ENCODE results near the gene JUNB. TPM values are rescaled to one million over a fixed set of nuclear protein-coding genes. Genes with fewer than 3 reads are reported as not detected.

JUNB gene
- total and polyA plus RNA-seq, 2 of the 13 experiments (the other 11 are each of a cell fraction or from before 2014, with no cell fraction given), result 7.7 to 8.2 TPM

DNA sequence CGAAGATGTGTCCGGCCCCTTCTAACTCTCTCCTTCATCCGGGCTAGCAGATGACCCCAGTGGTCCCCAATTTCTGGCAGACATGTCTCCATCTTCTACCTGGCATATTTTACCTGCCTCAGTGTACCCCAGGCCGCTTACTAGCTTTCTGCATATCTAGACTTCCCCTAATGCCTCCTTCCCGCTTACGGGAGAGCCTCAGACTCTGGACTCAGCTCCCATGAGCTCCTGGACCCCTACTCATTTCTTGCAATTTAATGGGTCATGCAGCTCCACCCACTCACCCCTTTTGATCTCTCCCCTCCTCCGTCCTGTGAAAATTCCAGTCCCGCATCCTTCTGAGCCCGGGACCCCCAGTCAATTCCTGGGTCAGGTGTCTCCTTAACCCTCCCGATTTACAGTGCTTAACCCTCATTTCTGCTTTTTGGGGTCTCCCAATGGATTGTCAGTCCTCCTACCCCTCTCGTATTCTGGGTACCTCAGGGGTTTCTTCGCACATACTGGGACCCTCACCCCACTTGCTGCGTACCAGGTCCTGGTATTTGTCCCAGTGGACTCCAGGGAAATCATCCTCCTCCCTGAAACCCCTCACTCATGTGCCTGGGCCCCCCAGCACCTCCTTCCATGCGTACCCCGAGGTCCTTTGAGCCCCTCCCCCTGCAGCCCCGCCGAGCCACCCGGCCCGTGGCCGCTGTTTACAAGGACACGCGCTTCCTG lies 500 bp upstream of the JUNB start (continued):
- TF ChIP-seq SNAPC4 (CRISPR knock-in tag; IDR thresholded peaks at IDR 0.05) (0 out of 2 replicates have a peak, but pooled peaks have one; percentile 8), NKX3-1 (CRISPR knock-in tag; IDR thresholded peaks at IDR 0.05) (no peak), MEIS1 (CRISPR knock-in tag; IDR thresholded peaks at IDR 0.05; ENCODE audit: borderline replicate concordance) (0 out of 2 replicates have a peak, but pooled peaks have one; percentile 0), PRMT3 (CRISPR knock-in tag; IDR thresholded peaks at IDR 0.05; ENCODE audit: borderline replicate concordance, low read depth) (0 out of 2 replicates have a peak, but pooled peaks have one; percentile 67), FOXA1 (IDR thresholded peaks at IDR 0.05) (no peak), FOXA1 (CRISPR knock-in tag; IDR thresholded peaks at IDR 0.05) (peak; percentile 97), SUZ12 (IDR thresholded peaks at IDR 0.05; ENCODE audit: low read depth, low read length) (no peak), ZSCAN25 (CRISPR knock-in tag; IDR thresholded peaks at IDR 0.05) (no peak), SMARCE1 (IDR thresholded peaks at IDR 0.05; ENCODE audit: borderline replicate concordance) (no peak), MIER2 (CRISPR knock-in tag; IDR thresholded peaks at IDR 0.05) (no peak), ZNF792 (CRISPR knock-in tag; IDR thresholded peaks at IDR 0.05) (no peak), PLRG1 (conservative IDR thresholded peaks at IDR 0.05) (no peak), MTF1 (CRISPR knock-in tag; IDR thresholded peaks at IDR 0.05) (no peak), DPF2 (CRISPR knock-in tag; IDR thresholded peaks at IDR 0.05; ENCODE audit: borderline replicate concordance, low read depth) (no peak), CBFB (CRISPR knock-in tag; IDR thresholded peaks at IDR 0.05) (no peak), ZNF788 (CRISPR knock-in tag; IDR thresholded peaks at IDR 0.05; ENCODE audit: borderline replicate concordance) (no peak)
- TF ChIP-seq, protein P1, sequence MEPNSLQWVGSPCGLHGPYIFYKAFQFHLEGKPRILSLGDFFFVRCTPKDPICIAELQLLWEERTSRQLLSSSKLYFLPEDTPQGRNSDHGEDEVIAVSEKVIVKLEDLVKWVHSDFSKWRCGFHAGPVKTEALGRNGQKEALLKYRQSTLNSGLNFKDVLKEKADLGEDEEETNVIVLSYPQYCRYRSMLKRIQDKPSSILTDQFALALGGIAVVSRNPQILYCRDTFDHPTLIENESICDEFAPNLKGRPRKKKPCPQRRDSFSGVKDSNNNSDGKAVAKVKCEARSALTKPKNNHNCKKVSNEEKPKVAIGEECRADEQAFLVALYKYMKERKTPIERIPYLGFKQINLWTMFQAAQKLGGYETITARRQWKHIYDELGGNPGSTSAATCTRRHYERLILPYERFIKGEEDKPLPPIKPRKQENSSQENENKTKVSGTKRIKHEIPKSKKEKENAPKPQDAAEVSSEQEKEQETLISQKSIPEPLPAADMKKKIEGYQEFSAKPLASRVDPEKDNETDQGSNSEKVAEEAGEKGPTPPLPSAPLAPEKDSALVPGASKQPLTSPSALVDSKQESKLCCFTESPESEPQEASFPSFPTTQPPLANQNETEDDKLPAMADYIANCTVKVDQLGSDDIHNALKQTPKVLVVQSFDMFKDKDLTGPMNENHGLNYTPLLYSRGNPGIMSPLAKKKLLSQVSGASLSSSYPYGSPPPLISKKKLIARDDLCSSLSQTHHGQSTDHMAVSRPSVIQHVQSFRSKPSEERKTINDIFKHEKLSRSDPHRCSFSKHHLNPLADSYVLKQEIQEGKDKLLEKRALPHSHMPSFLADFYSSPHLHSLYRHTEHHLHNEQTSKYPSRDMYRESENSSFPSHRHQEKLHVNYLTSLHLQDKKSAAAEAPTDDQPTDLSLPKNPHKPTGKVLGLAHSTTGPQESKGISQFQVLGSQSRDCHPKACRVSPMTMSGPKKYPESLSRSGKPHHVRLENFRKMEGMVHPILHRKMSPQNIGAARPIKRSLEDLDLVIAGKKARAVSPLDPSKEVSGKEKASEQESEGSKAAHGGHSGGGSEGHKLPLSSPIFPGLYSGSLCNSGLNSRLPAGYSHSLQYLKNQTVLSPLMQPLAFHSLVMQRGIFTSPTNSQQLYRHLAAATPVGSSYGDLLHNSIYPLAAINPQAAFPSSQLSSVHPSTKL (CRISPR knock-in tag; IDR thresholded peaks at IDR 0.05), result no peak
- TF ChIP-seq, protein P2, sequence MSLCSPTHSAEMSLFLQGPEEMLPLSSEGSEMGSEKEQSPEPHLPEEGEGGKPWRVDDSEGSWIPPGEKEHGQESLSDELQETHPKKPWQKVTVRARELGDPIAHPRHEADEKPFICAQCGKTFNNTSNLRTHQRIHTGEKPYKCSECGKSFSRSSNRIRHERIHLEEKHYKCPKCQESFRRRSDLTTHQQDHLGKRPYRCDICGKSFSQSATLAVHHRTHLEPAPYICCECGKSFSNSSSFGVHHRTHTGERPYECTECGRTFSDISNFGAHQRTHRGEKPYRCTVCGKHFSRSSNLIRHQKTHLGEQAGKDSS (CRISPR knock-in tag; IDR thresholded peaks at IDR 0.05; ENCODE audit: borderline replicate concordance, low read depth), result no peak
- TF ChIP-seq, protein P3, sequence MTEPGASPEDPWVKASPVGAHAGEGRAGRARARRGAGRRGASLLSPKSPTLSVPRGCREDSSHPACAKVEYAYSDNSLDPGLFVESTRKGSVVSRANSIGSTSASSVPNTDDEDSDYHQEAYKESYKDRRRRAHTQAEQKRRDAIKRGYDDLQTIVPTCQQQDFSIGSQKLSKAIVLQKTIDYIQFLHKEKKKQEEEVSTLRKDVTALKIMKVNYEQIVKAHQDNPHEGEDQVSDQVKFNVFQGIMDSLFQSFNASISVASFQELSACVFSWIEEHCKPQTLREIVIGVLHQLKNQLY (CRISPR knock-in tag; IDR thresholded peaks at IDR 0.05), result no peak
- TF ChIP-seq, protein P4, sequence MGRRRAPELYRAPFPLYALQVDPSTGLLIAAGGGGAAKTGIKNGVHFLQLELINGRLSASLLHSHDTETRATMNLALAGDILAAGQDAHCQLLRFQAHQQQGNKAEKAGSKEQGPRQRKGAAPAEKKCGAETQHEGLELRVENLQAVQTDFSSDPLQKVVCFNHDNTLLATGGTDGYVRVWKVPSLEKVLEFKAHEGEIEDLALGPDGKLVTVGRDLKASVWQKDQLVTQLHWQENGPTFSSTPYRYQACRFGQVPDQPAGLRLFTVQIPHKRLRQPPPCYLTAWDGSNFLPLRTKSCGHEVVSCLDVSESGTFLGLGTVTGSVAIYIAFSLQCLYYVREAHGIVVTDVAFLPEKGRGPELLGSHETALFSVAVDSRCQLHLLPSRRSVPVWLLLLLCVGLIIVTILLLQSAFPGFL (CRISPR knock-in tag; IDR thresholded peaks at IDR 0.05), result no peak

Measured in HepG2 (cell line).